Measurements from ENCODE around the gene TP53.

DNA sequence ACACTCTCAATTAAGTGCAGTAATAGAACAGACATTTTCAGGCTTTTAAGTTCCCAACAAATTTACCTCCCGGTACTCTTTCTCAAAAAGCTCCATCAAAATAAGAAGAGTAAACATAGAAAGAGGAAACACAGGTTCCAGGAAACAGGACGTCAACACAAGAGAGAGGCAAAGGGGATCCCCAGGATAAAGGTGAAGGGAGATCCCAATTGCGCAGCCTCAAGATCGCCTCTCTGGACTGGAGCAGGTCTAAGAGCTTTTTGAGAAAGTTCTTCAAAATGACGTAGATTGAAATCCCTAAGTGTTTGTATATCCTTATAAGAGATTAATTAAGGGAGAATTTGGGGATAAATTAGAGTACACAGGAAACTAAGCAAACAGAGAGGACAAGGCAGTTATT lies 68.7 kb downstream of the TP53 start:
- TF ChIP-seq POLR2A (IDR thresholded peaks at IDR 0.05) (no peak), POLR2AphosphoS5 (IDR thresholded peaks at IDR 0.05; ENCODE audit: insufficient read depth in 1 of 2, low read depth in 1 of 2) (no peak)

Data from vagina (tissue), 2 donors.